T-helper 1 cell treated with Interleukin-12 subunit alpha and Interleukin-12 subunit beta and Interleukin-4 antibody, amounts not matched to agents 30 μg/mL and 1 μg/mL, for 36 hours (primary cell): ENCODE results near the gene DIAPH2.
"Not testable (repeated sequence)": the region's sequence is repeated elsewhere in the genome, so short reads cannot be mapped to it uniquely, and the experiment has no call there.

Experiments used
- H3K27ac Mint-ChIP-seq: one replicate; pipeline ENCODE4 v1.8.0; 2021; ENCODE audit warnings: mild to moderate bottlenecking, mixed read lengths
- H3K27me3 Mint-ChIP-seq: one replicate; pipeline ENCODE4 v1.8.0; 2021; ENCODE audit warnings: low read depth, mixed read lengths
- H3K36me3 Mint-ChIP-seq: one replicate; pipeline ENCODE4 v1.8.0; 2021; ENCODE audit warnings: low read depth, mixed read lengths
- H3K4me1 Mint-ChIP-seq: one replicate; pipeline ENCODE4 v1.8.0; 2021; ENCODE audit warnings: low read depth, mixed read lengths
- H3K4me3 Mint-ChIP-seq: one replicate; pipeline ENCODE4 v1.8.0; 2021; ENCODE audit warnings: mild to moderate bottlenecking, moderate library complexity, mixed read lengths
- H3K9me3 Mint-ChIP-seq: one replicate; pipeline ENCODE4 v1.8.0; 2021; ENCODE audit warnings: mixed read lengths

DIAPH2 gene

GRCh38 chrX:96824166-96824565, 139.5 kb downstream of the DIAPH2 start:
- H3K4me3 Mint-ChIP-seq = no peak overlapping the region
- no peak overlapping the region for H3K27ac Mint-ChIP-seq
- H3K36me3 Mint-ChIP-seq = no peaks in the 10 kb centered on the region
- H3K4me1 Mint-ChIP-seq = no peaks in the 10 kb centered on the region
- H3K9me3 Mint-ChIP-seq = no peaks in the 10 kb centered on the region
- H3K27me3 Mint-ChIP-seq = no peaks in the 10 kb centered on the region

GRCh38 chrX:96833333-96833732, 148.7 kb downstream of the DIAPH2 start:
- H3K4me1 Mint-ChIP-seq = no peaks in the 10 kb centered on the region
- no peak overlapping the region for H3K4me3 Mint-ChIP-seq
- no peaks in the 10 kb centered on the region for H3K9me3 Mint-ChIP-seq

GRCh38 chrX:96834137-96834536, 149.5 kb downstream of the DIAPH2 start:
- no peaks in the 10 kb centered on the region for H3K4me1 Mint-ChIP-seq
- no peaks in the 10 kb centered on the region for H3K27me3 Mint-ChIP-seq
- no peak overlapping the region for H3K27ac Mint-ChIP-seq
- H3K9me3 Mint-ChIP-seq = no peaks in the 10 kb centered on the region
- H3K36me3 Mint-ChIP-seq = no peaks in the 10 kb centered on the region
- no peak overlapping the region for H3K4me3 Mint-ChIP-seq

More at GRCh38 chrX:96833333-96833732, 148.7 kb downstream of the DIAPH2 start:
- H3K27me3 Mint-ChIP-seq = no peaks in the 10 kb centered on the region
- H3K36me3 Mint-ChIP-seq = no peaks in the 10 kb centered on the region
- H3K27ac Mint-ChIP-seq = no peak overlapping the region

- no peak overlapping the region for H3K27ac Mint-ChIP-seq
- no peak overlapping the region for H3K4me3 Mint-ChIP-seq
- no peaks in the 10 kb centered on the region for H3K36me3 Mint-ChIP-seq
- H3K4me1 Mint-ChIP-seq = no peaks in the 10 kb centered on the region
- no peaks in the 10 kb centered on the region for H3K27me3 Mint-ChIP-seq
- H3K9me3 Mint-ChIP-seq = no peaks in the 10 kb centered on the region
Observed at GRCh38 chrX:96835660-96836289, 151.1 kb downstream of the DIAPH2 start.

GRCh38 chrX:96837808-96838207, 153.2 kb downstream of the DIAPH2 start:
- Mint-ChIP-seq H3K36me3 (no peaks in the 10 kb centered on the region), H3K4me1 (no peaks in the 10 kb centered on the region), H3K27me3 (no peaks in the 10 kb centered on the region), H3K9me3 (no peaks in the 10 kb centered on the region), H3K27ac (no peak overlapping the region), H3K4me3 (no peak overlapping the region)

- Mint-ChIP-seq H3K9me3 (no peaks in the 10 kb centered on the region), H3K27ac (no peak overlapping the region), H3K27me3 (no peaks in the 10 kb centered on the region), H3K36me3 (no peaks in the 10 kb centered on the region), H3K4me1 (no peaks in the 10 kb centered on the region), H3K4me3 (no peak overlapping the region)
Observed at GRCh38 chrX:96838537-96838936, 153.9 kb downstream of the DIAPH2 start.

GRCh38 chrX:96841325-96841724, 156.7 kb downstream of the DIAPH2 start:
- H3K4me3 Mint-ChIP-seq = no peak overlapping the region
- H3K27ac Mint-ChIP-seq = no peak overlapping the region
- no peaks in the 10 kb centered on the region for H3K9me3 Mint-ChIP-seq
- no peaks in the 10 kb centered on the region for H3K36me3 Mint-ChIP-seq
- no peaks in the 10 kb centered on the region for H3K4me1 Mint-ChIP-seq
- H3K27me3 Mint-ChIP-seq = no peaks in the 10 kb centered on the region

GRCh38 chrX:96841866-96842265, 157.2 kb downstream of the DIAPH2 start:
- H3K4me1 Mint-ChIP-seq, H3K9me3 Mint-ChIP-seq, H3K36me3 Mint-ChIP-seq, H3K27me3 Mint-ChIP-seq, H3K27ac Mint-ChIP-seq, H3K4me3 Mint-ChIP-seq: not testable (repeated sequence)

GRCh38 chrX:96843566-96843965, 158.9 kb downstream of the DIAPH2 start:
- H3K36me3 Mint-ChIP-seq = no peaks in the 10 kb centered on the region
- no peak overlapping the region for H3K4me3 Mint-ChIP-seq
- H3K9me3 Mint-ChIP-seq = no peaks in the 10 kb centered on the region
- no peaks in the 10 kb centered on the region for H3K27me3 Mint-ChIP-seq
- H3K27ac Mint-ChIP-seq = no peak overlapping the region
- H3K4me1 Mint-ChIP-seq = no peaks in the 10 kb centered on the region

GRCh38 chrX:96846841-96847240, 162.2 kb downstream of the DIAPH2 start:
- Mint-ChIP-seq H3K4me3 (no peak overlapping the region), H3K9me3 (no peaks in the 10 kb centered on the region), H3K27me3 (no peaks in the 10 kb centered on the region), H3K4me1 (no peaks in the 10 kb centered on the region), H3K27ac (no peak overlapping the region), H3K36me3 (no peaks in the 10 kb centered on the region)

- H3K4me3 Mint-ChIP-seq, H3K9me3 Mint-ChIP-seq, H3K4me1 Mint-ChIP-seq, H3K27me3 Mint-ChIP-seq, H3K36me3 Mint-ChIP-seq, H3K27ac Mint-ChIP-seq: not testable (repeated sequence)
Observed at GRCh38 chrX:96859422-96859821, 174.8 kb downstream of the DIAPH2 start.

- no peaks in the 10 kb centered on the region for H3K36me3 Mint-ChIP-seq
- H3K4me3 Mint-ChIP-seq = no peak overlapping the region
- H3K4me1 Mint-ChIP-seq = no peaks in the 10 kb centered on the region
- no peak overlapping the region for H3K27ac Mint-ChIP-seq
- H3K27me3 Mint-ChIP-seq = no peaks in the 10 kb centered on the region
- H3K9me3 Mint-ChIP-seq = no peaks in the 10 kb centered on the region
Observed at GRCh38 chrX:96861218-96861617, 176.6 kb downstream of the DIAPH2 start.

GRCh38 chrX:96861661-96862060, 177.0 kb downstream of the DIAPH2 start:
- H3K9me3 Mint-ChIP-seq = no peaks in the 10 kb centered on the region
- H3K4me3 Mint-ChIP-seq = no peak overlapping the region
- no peaks in the 10 kb centered on the region for H3K4me1 Mint-ChIP-seq
- H3K36me3 Mint-ChIP-seq = no peaks in the 10 kb centered on the region
- no peak overlapping the region for H3K27ac Mint-ChIP-seq
- no peaks in the 10 kb centered on the region for H3K27me3 Mint-ChIP-seq

- H3K27me3 Mint-ChIP-seq = no peaks in the 10 kb centered on the region
- no peak within 1 kb of the TSS for H3K4me3 Mint-ChIP-seq
- H3K9me3 Mint-ChIP-seq = no peaks in the 10 kb centered on the region
- H3K27ac Mint-ChIP-seq = no peak within 1 kb of the TSS
- H3K36me3 Mint-ChIP-seq = no peaks in the 10 kb centered on the region
- H3K4me1 Mint-ChIP-seq = no peaks in the 10 kb centered on the region
Observed at GRCh38 chrX:96883608-96884007, 199.0 kb downstream of the DIAPH2 start, which contains the start of gene RPA4. RPA4 (plus strand) TSS chrX:96883908; CDS start chrX:96884311, 403 bp downstream.

- no peaks in the 10 kb centered on the region for H3K36me3 Mint-ChIP-seq
- no peak overlapping the region for H3K4me3 Mint-ChIP-seq
- H3K27me3 Mint-ChIP-seq = no peaks in the 10 kb centered on the region
- no peak overlapping the region for H3K27ac Mint-ChIP-seq
- H3K9me3 Mint-ChIP-seq = no peaks in the 10 kb centered on the region
- no peaks in the 10 kb centered on the region for H3K4me1 Mint-ChIP-seq
Observed at GRCh38 chrX:96884027-96884426, 199.4 kb downstream of the DIAPH2 start.

- H3K4me1 Mint-ChIP-seq = no peaks in the 10 kb centered on the region
- H3K4me3 Mint-ChIP-seq = no peak overlapping the region
- no peaks in the 10 kb centered on the region for H3K27me3 Mint-ChIP-seq
- no peaks in the 10 kb centered on the region for H3K9me3 Mint-ChIP-seq
- no peaks in the 10 kb centered on the region for H3K36me3 Mint-ChIP-seq
- H3K27ac Mint-ChIP-seq = no peak overlapping the region
Observed at GRCh38 chrX:96889726-96890125, 205.1 kb downstream of the DIAPH2 start.
